Ovary (tissue), 3 donors: Measurements from ENCODE around the gene SLC1A3.

Experiments used
- CTCF ChIP-seq, 3 donors: fragments of 450-650 bp in 2 of 3; fragments of 200-600 bp in 1 of 3; IDR thresholded peaks; one replicate each; pipeline versions ENCODE4 v1.5.1 to v1.8.0; 2016 to 2022; ENCODE audit warnings: antibody characterized with exemption in 3 of 3, mild to moderate bottlenecking in 1 of 3
- EP300 ChIP-seq: sonication (generic); formaldehyde crosslinking; IDR thresholded peaks from one replicate; pipeline ENCODE4 v1.6.1; 2017; ENCODE audit warnings: antibody characterized with exemption
- POLR2A ChIP-seq: fragments of 450-650 bp; IDR thresholded peaks from one replicate; pipeline ENCODE4 v1.6.1; 2017; ENCODE audit warnings: antibody characterized with exemption, mild to moderate bottlenecking, moderate library complexity
- donor health status: DM: no; HTN: no; CAD: no.

- TF ChIP-seq CTCF (IDR thresholded peaks at IDR 0.05): no peak
- no peak for TF ChIP-seq POLR2A
- TF ChIP-seq EP300: no peak
Measured at GRCh38 chr5:36660397-36661049, 54.1 kb downstream of the SLC1A3 start.
